ENCODE data around the gene KLHL8. TPM values are rescaled to one million over a fixed set of nuclear protein-coding genes. Genes with fewer than 3 reads are reported as not detected.

Gene KLHL8
- total RNA-seq, 1 donor from 2014 or later: 17.1 TPM

DNA sequence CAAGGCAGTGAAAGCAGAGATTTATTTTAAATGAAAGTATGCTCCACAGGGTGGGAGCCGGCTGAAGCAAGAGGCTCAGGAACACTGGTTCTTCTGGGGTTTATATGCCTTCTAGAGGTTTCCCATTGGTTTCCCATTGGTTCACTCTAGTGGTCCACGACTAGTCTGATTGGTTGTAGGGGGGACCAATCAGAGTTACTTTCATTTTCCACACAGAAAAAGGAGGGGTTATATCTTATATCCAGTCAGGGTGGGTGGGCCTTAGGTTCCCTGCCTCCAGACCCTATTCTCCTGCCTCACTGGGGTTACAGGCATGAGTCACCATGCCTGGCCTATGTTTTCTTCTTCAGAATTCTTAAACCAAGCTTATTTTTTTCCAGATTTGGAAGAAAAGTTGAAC is 101.6 kb downstream of the KLHL8 start:
- intact Hi-C loops (cut with micrococcal nuclease): no loop called here
- peaks cover 15% of the 10 kb centered on the region for H3K4me1 Mint-ChIP-seq
- H3K27ac Mint-ChIP-seq: no peak overlapping the region
- no peaks in the 10 kb centered on the region for H3K9me3 Mint-ChIP-seq
- H3K36me3 Mint-ChIP-seq (ENCODE audit: low read depth): peaks cover 51% of the 10 kb centered on the region
- H3K4me3 Mint-ChIP-seq: no peak overlapping the region
- H3K27me3 Mint-ChIP-seq: no peaks in the 10 kb centered on the region
- DNase-seq: no peak

DNA sequence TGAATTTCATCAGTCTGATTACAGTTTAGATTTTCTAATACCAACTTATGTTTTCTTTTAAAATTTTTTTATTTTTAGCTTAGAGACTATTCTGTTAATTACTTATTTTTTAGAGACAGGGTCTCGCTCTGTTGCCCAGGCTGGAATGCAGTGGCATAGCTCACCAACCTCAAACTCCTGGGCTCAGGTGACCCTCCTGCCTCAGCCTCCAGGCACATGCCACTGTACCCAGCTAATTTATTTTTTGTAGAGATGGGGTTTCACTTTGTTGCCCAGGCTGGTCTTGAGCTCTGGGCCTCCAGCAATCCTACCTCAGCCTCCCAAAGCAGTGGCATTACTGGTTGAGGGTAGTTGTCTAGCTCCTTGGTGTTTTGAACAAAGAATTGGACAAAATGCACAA is 102.0 kb downstream of the KLHL8 start:
- intact Hi-C loops (cut with micrococcal nuclease): no loop called here
- Mint-ChIP-seq H3K27ac (no peak overlapping the region), H3K36me3 (ENCODE audit: low read depth) (peaks cover 51% of the 10 kb centered on the region), H3K4me3 (no peak overlapping the region), H3K27me3 (no peaks in the 10 kb centered on the region), H3K9me3 (no peaks in the 10 kb centered on the region), H3K4me1 (peaks cover 15% of the 10 kb centered on the region)
- no peak for DNase-seq

DNA sequence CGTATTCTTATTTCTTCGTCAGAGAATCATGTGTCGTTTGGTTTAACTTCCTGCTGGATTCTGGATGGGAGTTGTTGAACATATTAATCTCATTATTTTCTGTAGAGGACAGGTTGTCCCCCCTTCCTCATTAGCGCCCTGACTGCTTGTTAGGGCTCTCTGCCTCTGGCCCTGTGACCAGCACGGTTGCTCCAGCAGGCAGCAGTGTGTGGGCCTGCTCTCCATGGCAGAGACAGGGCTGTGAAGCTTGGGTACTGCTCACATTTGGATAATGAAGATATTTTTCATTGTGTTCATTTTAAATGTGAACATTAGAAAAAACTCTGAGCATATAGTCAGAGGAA is 102.7 kb downstream of the KLHL8 start:
- H3K4me1 Mint-ChIP-seq: peaks cover 15% of the 10 kb centered on the region
- no peaks in the 10 kb centered on the region for H3K9me3 Mint-ChIP-seq
- no peaks in the 10 kb centered on the region for H3K27me3 Mint-ChIP-seq
- H3K36me3 Mint-ChIP-seq (ENCODE audit: low read depth): peaks cover 51% of the 10 kb centered on the region
- DNase-seq: no peak
- intact Hi-C loops (cut with micrococcal nuclease): no loop called here
- no peak overlapping the region for H3K4me3 Mint-ChIP-seq
- H3K27ac Mint-ChIP-seq: no peak overlapping the region

DNA sequence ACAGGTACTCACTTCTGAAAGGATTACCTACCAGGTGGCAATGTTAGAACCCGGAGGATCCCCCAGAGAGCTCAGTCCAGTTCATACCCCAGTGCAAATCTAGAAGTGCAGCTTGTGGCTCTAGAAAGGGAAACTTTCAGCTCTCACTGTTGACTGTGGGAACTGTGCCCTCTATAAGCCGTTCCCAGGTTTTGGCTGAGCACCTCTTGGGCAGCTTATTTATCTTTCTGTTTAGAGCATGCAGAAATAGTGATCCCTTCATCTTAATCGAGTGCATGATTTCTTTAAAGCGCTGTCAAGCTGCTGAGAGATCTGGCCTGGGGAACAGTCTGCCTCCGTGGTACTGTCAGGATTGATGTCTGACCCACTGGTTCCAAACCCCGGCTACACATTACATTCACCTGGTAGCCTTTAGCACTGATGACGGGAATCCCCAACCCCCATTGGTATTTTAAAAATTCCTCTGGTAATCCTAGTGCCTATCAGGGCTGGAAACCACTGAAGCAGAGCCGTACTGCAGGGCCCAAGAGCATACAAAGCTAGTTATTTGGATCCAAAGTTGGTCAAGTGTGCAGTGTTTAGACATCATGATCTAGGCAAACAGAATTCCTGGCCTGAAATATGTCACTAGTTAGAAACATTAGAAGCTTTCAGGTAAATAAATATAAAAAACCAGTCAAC is 103.2 kb downstream of the KLHL8 start:
- Mint-ChIP-seq H3K36me3 (ENCODE audit: low read depth) (peaks cover 55% of the 10 kb centered on the region), H3K4me3 (no peak overlapping the region), H3K27ac (no peak overlapping the region), H3K9me3 (no peaks in the 10 kb centered on the region), H3K27me3 (no peaks in the 10 kb centered on the region), H3K4me1 (peaks cover 19% of the 10 kb centered on the region)
- intact Hi-C loops (cut with micrococcal nuclease): no loop called here
- no peak for DNase-seq

DNA sequence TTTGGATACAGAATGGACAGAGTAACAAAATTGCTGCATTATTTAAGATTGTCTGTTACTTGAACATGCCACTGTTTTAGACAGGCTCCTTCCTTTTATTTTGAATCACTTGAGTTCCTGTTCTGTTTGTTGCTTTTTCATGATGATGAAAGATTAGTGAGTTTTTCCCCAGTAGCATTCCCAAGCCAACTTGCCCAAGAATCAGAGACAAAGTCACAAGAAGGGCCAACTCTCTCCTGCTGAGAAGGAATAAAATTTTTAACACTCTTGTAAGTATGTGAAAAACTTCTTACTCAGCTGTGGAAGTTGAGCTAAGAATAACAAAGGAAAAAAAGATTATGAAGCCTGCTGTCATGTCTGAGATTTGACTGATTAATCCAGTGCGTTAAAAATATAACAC is 104.2 kb downstream of the KLHL8 start:
- H3K4me1 Mint-ChIP-seq: peaks cover 17% of the 10 kb centered on the region
- intact Hi-C loops (cut with micrococcal nuclease): no loop called here
- H3K36me3 Mint-ChIP-seq (ENCODE audit: low read depth): peaks cover 57% of the 10 kb centered on the region
- H3K27ac Mint-ChIP-seq: no peak overlapping the region
- H3K27me3 Mint-ChIP-seq: no peaks in the 10 kb centered on the region
- no peak for DNase-seq
- no peaks in the 10 kb centered on the region for H3K9me3 Mint-ChIP-seq
- no peak overlapping the region for H3K4me3 Mint-ChIP-seq

DNA sequence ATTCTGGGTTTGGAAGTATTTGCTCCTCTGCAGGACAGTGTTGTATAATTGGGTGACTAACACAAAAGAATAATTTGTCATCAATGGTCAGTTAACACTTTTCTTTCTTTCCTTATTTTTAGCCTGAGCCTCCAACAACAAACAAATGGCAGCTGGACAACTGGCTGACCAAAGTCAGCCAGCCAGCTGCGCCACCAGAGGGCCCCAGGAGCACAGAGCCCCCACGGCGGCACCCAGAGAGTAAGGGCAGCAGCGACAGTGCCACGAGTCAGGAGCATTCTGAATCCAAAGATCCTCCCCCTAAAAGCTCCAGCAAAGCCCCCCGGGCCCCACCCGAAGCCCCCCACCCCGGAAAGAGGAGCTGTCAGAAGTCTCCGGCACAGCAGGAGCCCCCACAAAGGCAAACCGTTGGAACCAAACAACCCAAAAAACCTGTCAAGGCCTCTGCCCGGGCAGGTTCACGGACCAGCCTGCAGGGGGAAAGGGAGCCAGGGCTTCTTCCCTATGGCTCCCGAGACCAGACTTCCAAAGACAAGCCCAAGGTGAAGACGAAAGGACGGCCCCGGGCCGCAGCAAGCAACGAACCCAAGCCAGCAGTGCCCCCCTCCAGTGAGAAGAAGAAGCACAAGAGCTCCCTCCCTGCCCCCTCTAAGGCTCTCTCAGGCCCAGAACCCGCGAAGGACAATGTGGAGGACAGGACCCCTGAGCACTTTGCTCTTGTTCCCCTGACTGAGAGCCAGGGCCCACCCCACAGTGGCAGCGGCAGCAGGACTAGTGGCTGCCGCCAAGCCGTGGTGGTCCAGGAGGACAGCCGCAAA is 106.0 kb downstream of the KLHL8 start:
- H3K9me3 Mint-ChIP-seq: no peaks in the 10 kb centered on the region
- no peak overlapping the region for H3K4me3 Mint-ChIP-seq
- no peak overlapping the region for H3K27ac Mint-ChIP-seq
- H3K36me3 Mint-ChIP-seq (ENCODE audit: low read depth): peaks cover 46% of the 10 kb centered on the region
- intact Hi-C loops (cut with micrococcal nuclease): no loop called here
- no peak for DNase-seq
- no peaks in the 10 kb centered on the region for H3K27me3 Mint-ChIP-seq
- peaks cover 9% of the 10 kb centered on the region for H3K4me1 Mint-ChIP-seq

DNA sequence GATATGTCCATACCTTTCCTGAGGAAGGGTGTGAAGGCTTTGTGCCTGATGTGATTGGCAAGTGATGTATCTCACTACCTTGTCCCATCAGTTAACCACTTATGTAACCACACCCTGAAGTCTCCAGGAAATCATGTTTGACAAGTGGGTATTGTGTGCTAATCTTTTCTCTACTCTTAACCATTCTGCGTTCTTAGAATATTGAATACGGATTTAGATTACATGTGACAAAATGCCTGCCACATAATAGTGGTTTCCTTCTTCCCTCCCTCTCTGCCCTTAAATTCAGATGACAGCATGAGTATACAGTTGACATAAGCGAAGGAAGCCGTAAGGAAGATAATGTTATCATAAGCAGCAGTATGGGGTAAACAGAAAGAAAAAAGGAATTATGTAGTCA is 108.4 kb downstream of the KLHL8 start:
- Mint-ChIP-seq H3K4me3 (no peak overlapping the region), H3K27ac (no peak overlapping the region), H3K27me3 (no peaks in the 10 kb centered on the region), H3K36me3 (ENCODE audit: low read depth) (peaks cover 50% of the 10 kb centered on the region), H3K4me1 (peaks cover 12% of the 10 kb centered on the region), H3K9me3 (no peaks in the 10 kb centered on the region)
- DNase-seq: no peak
- intact Hi-C loops (cut with micrococcal nuclease): no loop called here

Other genes starting within 250 kb of the KLHL8 start
- 0.19 TPM in 2 replicates for gene HSD17B13, start 102.3 kb upstream of the KLHL8 start, total RNA-seq
- gene HSD17B11, start 170.6 kb upstream of the KLHL8 start, total RNA-seq: 12.1 and 13.0 TPM in 2 replicates
- gene NUDT9, start 202.0 kb upstream of the KLHL8 start, total RNA-seq: 16.5 and 17.4 TPM in 2 replicates